ENCODE results near the gene FAM222B.

GRCh38 chr17:28783161-28783560 lies 59.4 kb downstream of the FAM222B start:
- TF ChIP-seq PHF8 (IDR thresholded peaks at IDR 0.05; ENCODE audit: borderline replicate concordance, low read depth) (no peak), POLR2A (IDR thresholded peaks at IDR 0.05; ENCODE audit: low read length) (no peak), BHLHE40 (IDR thresholded peaks at IDR 0.05; ENCODE audit: low read depth, low read length) (no peak)

All from A549 (cell line).